SK-N-SH treated with all-trans-retinoic acid at 6 μM for 48 hours (cell line): ENCODE results near the gene TRIM46.

Source experiments
- GLIS3 ChIP-seq: fragments of 250-450 bp; sonication (Bioruptor Pico); IDR thresholded peaks from 2 replicates; pipeline ENCODE4 v1.5.0; 2020; ENCODE audit warnings: mild to moderate bottlenecking, moderate library complexity
- RARB ChIP-seq: fragments of 250-450 bp; sonication (Bioruptor Pico); IDR thresholded peaks from 2 replicates; pipeline ENCODE4 v1.8.0; 2021; ENCODE audit warnings: mild to moderate bottlenecking, moderate library complexity
- SNAI2 ChIP-seq: fragments of 250-450 bp; sonication (Bioruptor Pico); IDR thresholded peaks from 2 replicates; pipeline ENCODE4 v1.5.0; 2020; ENCODE audit warnings: mild to moderate bottlenecking, moderate library complexity
- ZC3H10 ChIP-seq: fragments of 250-450 bp; sonication (Bioruptor Pico); IDR thresholded peaks from 2 replicates; pipeline ENCODE4 v1.5.1; 2021; ENCODE audit warnings: mild to moderate bottlenecking, moderate library complexity
- ZFP3 ChIP-seq: fragments of 250-450 bp; sonication (Bioruptor Pico); IDR thresholded peaks from 2 replicates; pipeline ENCODE4 v1.5.0; 2020; ENCODE audit warnings: mild to moderate bottlenecking, moderate library complexity
- ZFP30 ChIP-seq: fragments of 450-650 bp; formaldehyde crosslinking; IDR thresholded peaks from 2 replicates; pipeline ENCODE4 v1.5.0; 2022; ENCODE audit warnings: mild to moderate bottlenecking, moderate library complexity
- ZNF70 ChIP-seq: fragments of 450-650 bp; formaldehyde crosslinking; IDR thresholded peaks from 2 replicates; pipeline ENCODE4 v1.5.0; 2020; ENCODE audit warnings: mild to moderate bottlenecking, moderate library complexity
- ZNF8 ChIP-seq: fragments of 450-650 bp; formaldehyde crosslinking; IDR thresholded peaks from 2 replicates; pipeline ENCODE4 v1.5.0; 2020; ENCODE audit warnings: mild to moderate bottlenecking, moderate library complexity
- TF ChIP-seq, protein P1 (sequence below): fragments of 250-450 bp; sonication (Bioruptor Pico); IDR thresholded peaks from 2 replicates; pipeline ENCODE4 v1.5.0; 2020; ENCODE audit warnings: mild to moderate bottlenecking, moderate library complexity
- TF ChIP-seq, protein P2 (sequence below): fragments of 250-450 bp; sonication (Bioruptor Pico); IDR thresholded peaks from 2 replicates; pipeline ENCODE4 v1.5.1; 2020; ENCODE audit warnings: low read depth, mild to moderate bottlenecking, moderate library complexity
- TF ChIP-seq, protein P3 (sequence below): fragments of 250-450 bp; sonication (Bioruptor Pico); IDR thresholded peaks from 2 replicates; pipeline ENCODE4 v1.8.0; 2020; ENCODE audit warnings: mild to moderate bottlenecking, moderate library complexity, borderline replicate concordance

DNA sequence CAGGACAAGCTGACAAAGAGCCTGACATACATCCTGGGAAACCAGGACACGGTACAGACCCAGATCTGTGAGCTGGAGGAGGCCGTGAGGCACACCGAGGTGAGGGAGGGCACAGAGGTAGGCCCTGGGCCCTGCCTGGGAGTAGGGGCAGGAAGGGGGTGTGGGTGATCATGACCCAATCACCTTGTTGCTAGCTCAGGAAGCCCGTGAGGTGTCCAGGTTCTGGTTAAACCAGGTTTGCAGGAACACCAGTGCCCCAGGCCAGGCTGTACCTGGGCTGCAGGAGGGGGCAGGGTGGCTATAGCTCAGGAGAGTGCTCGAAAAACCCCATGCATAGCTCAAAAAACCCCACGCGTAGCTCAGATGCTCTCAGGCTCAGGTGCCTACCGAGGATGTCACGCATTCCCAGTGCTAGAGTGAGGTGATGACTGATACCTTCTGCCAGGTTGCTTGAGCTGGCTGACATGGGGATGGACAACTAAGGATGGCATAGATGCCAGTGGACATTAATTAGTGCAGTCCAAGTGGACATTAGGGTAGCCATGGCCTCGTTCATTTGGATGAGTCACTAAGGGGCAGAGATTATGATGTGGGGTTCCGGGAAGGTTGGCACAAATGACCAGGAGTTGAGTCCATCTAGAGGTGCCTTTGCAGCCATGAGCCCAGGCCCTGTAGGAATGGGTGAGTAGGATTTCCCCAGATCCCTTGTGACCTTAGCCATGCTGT, 3.7 kb downstream of the TRIM46 start:
- no peak for TF ChIP-seq GLIS3 (CRISPR knock-in tag)
- TF ChIP-seq ZFP30 (CRISPR knock-in tag), result no peak
- no peak for TF ChIP-seq ZNF8 (CRISPR knock-in tag)
- no peak for TF ChIP-seq ZFP3 (CRISPR knock-in tag)
- TF ChIP-seq, protein P1, sequence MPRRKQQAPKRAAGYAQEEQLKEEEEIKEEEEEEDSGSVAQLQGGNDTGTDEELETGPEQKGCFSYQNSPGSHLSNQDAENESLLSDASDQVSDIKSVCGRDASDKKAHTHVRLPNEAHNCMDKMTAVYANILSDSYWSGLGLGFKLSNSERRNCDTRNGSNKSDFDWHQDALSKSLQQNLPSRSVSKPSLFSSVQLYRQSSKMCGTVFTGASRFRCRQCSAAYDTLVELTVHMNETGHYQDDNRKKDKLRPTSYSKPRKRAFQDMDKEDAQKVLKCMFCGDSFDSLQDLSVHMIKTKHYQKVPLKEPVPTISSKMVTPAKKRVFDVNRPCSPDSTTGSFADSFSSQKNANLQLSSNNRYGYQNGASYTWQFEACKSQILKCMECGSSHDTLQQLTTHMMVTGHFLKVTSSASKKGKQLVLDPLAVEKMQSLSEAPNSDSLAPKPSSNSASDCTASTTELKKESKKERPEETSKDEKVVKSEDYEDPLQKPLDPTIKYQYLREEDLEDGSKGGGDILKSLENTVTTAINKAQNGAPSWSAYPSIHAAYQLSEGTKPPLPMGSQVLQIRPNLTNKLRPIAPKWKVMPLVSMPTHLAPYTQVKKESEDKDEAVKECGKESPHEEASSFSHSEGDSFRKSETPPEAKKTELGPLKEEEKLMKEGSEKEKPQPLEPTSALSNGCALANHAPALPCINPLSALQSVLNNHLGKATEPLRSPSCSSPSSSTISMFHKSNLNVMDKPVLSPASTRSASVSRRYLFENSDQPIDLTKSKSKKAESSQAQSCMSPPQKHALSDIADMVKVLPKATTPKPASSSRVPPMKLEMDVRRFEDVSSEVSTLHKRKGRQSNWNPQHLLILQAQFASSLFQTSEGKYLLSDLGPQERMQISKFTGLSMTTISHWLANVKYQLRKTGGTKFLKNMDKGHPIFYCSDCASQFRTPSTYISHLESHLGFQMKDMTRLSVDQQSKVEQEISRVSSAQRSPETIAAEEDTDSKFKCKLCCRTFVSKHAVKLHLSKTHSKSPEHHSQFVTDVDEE (CRISPR knock-in tag), result no peak
- TF ChIP-seq ZC3H10, result no peak
- TF ChIP-seq RARB (CRISPR knock-in tag), result no peak
- TF ChIP-seq, protein P2, sequence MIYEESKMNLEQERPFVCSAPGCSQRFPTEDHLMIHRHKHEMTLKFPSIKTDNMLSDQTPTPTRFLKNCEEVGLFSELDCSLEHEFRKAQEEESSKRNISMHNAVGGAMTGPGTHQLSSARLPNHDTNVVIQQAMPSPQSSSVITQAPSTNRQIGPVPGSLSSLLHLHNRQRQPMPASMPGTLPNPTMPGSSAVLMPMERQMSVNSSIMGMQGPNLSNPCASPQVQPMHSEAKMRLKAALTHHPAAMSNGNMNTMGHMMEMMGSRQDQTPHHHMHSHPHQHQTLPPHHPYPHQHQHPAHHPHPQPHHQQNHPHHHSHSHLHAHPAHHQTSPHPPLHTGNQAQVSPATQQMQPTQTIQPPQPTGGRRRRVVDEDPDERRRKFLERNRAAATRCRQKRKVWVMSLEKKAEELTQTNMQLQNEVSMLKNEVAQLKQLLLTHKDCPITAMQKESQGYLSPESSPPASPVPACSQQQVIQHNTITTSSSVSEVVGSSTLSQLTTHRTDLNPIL, result no peak
- TF ChIP-seq SNAI2, result no peak
- TF ChIP-seq, protein P3, sequence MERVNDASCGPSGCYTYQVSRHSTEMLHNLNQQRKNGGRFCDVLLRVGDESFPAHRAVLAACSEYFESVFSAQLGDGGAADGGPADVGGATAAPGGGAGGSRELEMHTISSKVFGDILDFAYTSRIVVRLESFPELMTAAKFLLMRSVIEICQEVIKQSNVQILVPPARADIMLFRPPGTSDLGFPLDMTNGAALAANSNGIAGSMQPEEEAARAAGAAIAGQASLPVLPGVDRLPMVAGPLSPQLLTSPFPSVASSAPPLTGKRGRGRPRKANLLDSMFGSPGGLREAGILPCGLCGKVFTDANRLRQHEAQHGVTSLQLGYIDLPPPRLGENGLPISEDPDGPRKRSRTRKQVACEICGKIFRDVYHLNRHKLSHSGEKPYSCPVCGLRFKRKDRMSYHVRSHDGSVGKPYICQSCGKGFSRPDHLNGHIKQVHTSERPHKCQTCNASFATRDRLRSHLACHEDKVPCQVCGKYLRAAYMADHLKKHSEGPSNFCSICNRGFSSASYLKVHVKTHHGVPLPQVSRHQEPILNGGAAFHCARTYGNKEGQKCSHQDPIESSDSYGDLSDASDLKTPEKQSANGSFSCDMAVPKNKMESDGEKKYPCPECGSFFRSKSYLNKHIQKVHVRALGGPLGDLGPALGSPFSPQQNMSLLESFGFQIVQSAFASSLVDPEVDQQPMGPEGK (CRISPR knock-in tag), result no peak
- TF ChIP-seq ZNF70 (CRISPR knock-in tag), result no peak
